Measurements from ENCODE around the gene PRKN.

The PRKN gene

DNA sequence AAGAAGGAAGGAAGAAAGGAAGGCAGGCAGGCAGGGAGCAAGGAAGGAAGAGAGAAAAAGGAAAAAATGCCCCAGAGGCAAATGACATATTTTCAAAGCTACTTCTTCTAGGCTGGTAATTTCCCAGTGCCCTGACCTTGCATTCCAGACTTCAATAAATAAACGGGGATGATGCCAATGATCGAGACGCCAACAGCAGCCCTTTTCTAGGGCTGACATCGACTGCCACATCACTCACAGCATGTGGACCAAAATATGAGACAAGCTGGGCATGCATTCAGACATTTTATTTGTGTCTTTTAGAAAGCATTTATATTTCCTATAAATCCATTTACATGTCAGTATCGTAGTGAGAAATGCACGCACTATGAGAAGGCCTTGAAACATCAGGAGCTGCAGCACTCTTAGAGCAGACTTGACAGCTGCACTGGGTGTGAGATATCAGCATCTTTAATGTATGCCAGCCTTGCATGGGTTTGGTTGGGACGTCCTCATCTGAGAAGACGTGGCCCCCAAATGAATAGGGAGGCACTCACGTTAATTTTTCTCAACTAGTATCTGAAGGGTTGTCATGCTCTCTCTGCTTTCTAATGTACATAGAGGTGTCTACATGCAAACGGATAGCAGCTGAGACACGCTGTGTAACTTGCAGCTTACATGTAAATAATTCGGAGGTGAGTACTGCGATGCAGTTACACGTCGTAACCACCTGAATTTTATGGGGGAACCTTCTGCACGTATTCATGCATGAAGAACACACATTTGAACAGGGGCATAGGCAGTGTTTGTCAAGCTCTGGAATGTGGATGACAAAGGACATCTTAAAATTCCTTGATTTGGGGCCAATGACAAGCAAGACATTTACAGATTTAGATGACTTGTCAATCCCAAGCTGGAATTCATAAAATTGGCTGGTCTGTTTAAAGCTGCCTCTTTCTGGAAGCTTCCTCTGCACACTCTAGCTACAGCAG, 1304.6 kb downstream of the PRKN start:
- H3K27ac ChIP-seq: no peak overlapping the region
- TF ChIP-seq CTCF (conservative IDR thresholded peaks at IDR 0.05): no peak

DNA sequence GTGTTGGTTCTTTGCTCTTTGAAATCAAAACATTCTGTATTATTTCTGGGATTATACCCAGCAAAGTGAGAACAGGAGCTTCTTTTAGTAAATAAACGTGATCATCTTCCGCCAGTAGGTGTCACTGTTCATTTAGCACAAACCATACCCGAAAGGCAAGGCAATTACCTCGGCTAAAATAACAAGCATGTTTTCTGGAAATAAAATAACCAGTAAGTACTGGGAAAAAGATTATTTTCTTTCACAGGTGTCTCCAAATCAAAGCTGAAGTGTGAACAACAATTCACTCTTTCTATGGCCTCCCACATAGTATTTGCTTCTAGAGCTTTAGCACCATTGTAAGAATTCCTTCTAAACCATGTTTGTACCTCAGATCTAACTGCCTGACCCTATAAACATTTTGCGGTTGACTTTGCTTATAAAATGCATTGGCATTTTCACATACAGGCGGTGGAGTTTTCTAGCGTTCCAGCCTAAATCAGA, 1309.1 kb downstream of the PRKN start:
- peak overlapping the region; percentile 20; the same call in 1 of the 2 replicates for H3K27ac ChIP-seq
- peak; percentile 83 for TF ChIP-seq CTCF (conservative IDR thresholded peaks at IDR 0.05)

DNA sequence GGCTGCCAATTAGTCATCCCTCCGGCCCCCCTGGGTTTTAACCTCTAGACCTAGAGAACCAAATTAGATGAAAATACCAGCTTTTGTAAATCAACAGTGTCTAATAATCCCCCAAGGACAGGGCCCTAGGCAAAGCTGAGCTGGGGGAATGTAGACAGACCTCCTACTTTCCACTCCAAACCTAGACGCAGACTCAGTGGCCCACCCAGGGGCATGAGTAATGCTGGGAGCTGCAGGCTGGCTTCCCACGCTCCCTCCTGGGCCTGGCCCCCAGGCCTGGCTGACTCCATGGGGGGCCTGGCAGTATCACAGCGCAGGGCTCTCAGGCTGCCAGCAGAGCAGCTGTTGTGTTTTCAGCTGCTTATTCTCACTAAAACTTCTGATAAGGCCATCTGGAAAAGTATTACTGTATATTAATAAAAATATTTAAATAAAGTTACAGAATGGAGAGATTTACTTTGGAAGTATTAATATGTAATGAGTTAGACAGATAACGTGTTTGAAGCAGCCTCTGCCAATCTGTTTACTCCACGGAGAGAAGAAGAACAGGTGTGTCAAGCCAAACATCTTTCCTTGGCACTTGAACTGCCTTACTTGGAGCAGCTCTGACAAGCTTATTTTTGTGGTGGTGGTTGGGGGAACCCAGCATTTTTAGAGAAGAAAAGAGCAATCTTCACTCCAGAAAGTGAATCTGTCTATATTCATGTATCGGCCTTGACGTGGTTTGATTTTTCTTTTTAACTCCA, 1309.7 kb downstream of the PRKN start:
- no peak for TF ChIP-seq CTCF (conservative IDR thresholded peaks at IDR 0.05)
- peak overlapping the region; percentile 20; the same call in 1 of the 2 replicates for H3K27ac ChIP-seq

GRCh38 chr6:161415302-161415855, 1312.2 kb downstream of the PRKN start:
- TF ChIP-seq CTCF (conservative IDR thresholded peaks at IDR 0.05): no peak
- H3K27ac ChIP-seq: no peak overlapping the region

GRCh38 chr6:161414707-161415106, 1312.9 kb downstream of the PRKN start:
- H3K27ac ChIP-seq: no peak overlapping the region

DNA sequence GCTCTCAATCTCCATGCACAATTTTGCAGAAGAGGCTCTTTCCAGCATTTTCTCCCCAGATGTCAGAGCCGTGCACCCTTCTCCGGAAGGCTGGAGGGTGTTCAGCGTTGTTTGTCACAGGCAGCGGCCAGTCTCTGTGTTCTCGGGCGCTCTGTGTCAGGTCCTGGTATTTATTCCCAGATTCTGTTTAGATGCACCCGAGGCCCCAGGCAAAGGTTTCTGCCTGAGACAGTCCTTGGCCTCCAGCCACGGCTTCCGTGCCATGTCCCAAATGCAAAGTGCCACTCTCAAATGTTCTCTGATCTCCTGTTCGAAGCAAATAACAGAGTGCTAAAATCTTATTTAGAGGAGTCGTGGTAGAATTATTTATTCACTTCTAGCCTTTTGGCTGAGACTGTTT, 1313.4 kb downstream of the PRKN start:
- H3K27ac ChIP-seq: no peak overlapping the region
- no peak for TF ChIP-seq CTCF (conservative IDR thresholded peaks at IDR 0.05)

More at GRCh38 chr6:161414707-161415106, 1312.9 kb downstream of the PRKN start:
- no peak for TF ChIP-seq CTCF (conservative IDR thresholded peaks at IDR 0.05)

GRCh38 chr6:161413355-161413771, 1314.2 kb downstream of the PRKN start:
- H3K27ac ChIP-seq: no peak overlapping the region
- no peak for TF ChIP-seq CTCF (conservative IDR thresholded peaks at IDR 0.05)

Measured in VCaP (cell line).